ENCODE measurements around the gene JCAD.

The JCAD gene

DNA sequence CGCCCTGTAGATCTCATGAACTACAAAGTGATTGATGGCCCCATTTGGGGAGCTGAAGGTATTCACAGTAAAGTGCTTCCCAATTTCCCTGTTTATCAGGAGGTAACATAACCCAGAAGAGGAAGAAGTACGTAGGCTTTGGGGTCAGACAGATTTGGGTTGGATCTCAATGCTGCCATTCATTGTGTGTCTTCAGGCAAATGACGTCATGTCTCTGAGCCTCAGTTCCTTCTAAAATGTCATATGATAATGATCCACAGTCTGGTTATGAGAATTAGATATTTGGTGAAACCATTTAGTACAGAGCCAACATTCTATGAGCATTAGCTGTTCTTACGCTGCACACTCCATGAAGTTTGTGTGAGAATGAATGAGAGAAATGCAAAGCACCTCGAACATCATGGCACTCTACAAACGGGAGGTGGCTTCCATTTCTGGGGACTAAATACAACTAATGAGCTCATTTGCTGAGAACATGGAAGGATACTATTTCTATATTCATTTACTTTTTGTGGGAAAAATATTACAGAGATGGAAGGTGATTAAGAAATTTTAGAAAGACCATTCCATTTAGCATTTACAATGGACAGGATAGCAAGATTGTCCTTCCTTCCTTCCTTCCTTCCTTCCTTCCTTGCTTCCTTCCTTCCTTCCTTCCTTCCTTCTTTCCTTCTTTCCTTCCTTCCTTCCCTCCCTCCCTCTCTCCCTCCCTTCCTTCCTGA is 13.8 kb upstream of the JCAD start:
- H3K4me3 ChIP-seq (replicated peaks; ENCODE audit: low read depth, low read length), result no peak overlapping the region
- TF ChIP-seq, protein P1, sequence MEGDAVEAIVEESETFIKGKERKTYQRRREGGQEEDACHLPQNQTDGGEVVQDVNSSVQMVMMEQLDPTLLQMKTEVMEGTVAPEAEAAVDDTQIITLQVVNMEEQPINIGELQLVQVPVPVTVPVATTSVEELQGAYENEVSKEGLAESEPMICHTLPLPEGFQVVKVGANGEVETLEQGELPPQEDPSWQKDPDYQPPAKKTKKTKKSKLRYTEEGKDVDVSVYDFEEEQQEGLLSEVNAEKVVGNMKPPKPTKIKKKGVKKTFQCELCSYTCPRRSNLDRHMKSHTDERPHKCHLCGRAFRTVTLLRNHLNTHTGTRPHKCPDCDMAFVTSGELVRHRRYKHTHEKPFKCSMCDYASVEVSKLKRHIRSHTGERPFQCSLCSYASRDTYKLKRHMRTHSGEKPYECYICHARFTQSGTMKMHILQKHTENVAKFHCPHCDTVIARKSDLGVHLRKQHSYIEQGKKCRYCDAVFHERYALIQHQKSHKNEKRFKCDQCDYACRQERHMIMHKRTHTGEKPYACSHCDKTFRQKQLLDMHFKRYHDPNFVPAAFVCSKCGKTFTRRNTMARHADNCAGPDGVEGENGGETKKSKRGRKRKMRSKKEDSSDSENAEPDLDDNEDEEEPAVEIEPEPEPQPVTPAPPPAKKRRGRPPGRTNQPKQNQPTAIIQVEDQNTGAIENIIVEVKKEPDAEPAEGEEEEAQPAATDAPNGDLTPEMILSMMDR (IDR thresholded peaks at IDR 0.05; ENCODE audit: insufficient read depth, low read length, poor library complexity, severe bottlenecking), result no peak
- no peaks in the 10 kb centered on the region for H3K36me3 ChIP-seq (ENCODE audit: control insufficient read depth, insufficient read depth, low read length)
- no peak for DNase-seq (ENCODE audit: extremely low read depth, insufficient read length)
- no peaks in the 10 kb centered on the region; the same call in 1 of the 2 replicates for H3K27me3 ChIP-seq (replicated peaks; ENCODE audit: control insufficient read depth, insufficient read depth, low read length)

DNA sequence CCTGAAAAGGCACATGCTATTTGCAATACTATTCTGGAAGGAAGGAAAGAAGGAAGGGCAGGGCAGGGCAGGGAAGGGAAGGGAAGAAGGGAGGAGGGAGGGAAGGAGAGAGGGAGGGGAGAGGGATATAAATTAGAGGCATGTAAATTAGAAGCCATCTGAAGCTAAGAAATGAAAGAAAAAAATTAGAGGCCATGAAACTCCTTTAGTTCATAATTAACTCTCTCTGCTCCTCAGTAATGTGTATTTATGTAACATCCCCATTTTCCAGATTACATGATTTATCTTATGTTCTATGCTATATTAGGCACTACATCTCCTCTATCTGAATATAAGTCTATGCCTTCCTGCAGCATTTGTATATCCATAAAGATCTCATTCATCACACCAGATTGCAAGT is 12.7 kb upstream of the JCAD start:
- no peak overlapping the region for H3K4me3 ChIP-seq (replicated peaks; ENCODE audit: low read depth, low read length)
- H3K36me3 ChIP-seq (ENCODE audit: control insufficient read depth, insufficient read depth, low read length), result no peaks in the 10 kb centered on the region
- no peaks in the 10 kb centered on the region; the same call in 1 of the 2 replicates for H3K27me3 ChIP-seq (replicated peaks; ENCODE audit: control insufficient read depth, insufficient read depth, low read length)
- DNase-seq (ENCODE audit: extremely low read depth, insufficient read length), result no peak
- TF ChIP-seq, protein P1 (IDR thresholded peaks at IDR 0.05; ENCODE audit: insufficient read depth, low read length, poor library complexity, severe bottlenecking), result no peak

DNA sequence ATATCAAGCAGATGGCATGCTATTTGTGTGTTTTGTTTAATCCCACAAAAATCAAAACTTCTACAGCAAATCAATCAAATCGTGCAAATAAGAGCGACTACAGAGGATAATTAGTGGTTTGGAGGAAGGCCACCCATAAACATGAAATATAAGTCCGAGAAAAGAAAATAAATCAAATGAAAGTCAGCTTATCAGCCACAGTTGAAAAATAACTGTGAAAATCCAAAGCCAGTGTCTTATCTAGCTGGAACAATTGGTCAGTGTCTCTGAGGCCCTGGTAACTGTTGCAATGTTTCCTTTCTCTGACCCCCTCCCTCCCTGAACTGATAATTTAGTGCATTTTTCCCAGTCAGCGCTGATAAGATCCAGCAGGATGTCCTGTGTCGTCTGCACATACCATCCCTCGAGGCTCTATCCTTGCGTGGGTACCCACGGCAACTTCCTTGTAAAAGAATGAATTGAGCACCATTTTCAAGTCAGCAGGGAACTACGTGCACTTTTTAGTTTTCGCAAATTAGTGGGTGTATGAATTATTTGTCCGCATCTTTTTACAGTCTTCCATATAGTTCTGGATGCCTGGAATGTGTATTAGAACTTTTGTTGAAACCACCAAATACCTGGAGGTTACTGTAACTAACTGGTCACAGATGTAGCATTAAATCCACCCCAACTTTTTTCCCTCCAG is 10.8 kb upstream of the JCAD start:
- TF ChIP-seq, protein P1 (IDR thresholded peaks at IDR 0.05; ENCODE audit: insufficient read depth, low read length, poor library complexity, severe bottlenecking), result no peak
- no peaks in the 10 kb centered on the region for H3K27me3 ChIP-seq (replicated peaks; ENCODE audit: control insufficient read depth, insufficient read depth, low read length)
- no peaks in the 10 kb centered on the region for H3K36me3 ChIP-seq (ENCODE audit: control insufficient read depth, insufficient read depth, low read length)
- no peak for DNase-seq (ENCODE audit: extremely low read depth, insufficient read length)
- H3K4me3 ChIP-seq (replicated peaks; ENCODE audit: low read depth, low read length), result no peak overlapping the region

DNA sequence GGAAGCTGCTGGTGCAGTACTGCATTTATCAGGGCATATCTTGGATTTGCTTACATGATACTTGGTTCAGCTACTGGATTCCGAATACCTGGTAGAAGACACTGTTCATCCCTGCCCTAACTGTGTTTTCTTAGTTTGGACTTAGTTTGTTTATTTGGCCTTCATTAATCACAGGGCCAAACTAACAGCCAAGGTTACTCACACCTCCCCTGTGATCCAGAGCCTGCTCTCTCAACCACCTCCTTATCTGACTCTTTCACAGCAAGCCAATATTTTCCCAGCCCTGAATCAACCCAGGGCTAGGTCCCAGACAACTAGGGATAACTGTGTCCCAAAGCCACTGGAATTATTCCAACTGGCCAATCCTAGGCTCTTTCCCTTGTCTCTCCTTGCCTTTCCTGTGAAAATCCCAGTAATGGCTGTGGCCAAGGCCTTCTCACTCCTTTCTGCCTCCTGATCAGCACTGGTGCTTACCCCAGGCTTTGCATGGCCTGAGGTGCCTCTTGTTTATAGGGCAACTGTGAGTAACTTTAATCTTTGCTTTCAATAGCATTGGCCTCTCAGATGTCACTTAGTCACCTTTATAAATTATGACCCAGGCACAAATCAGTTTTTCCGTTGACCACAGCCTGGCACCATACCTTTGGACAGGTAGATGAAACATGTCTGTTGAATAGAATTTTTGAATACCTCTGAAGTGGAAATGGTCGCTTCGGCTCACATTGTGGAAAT is 9.3 kb upstream of the JCAD start:
- no peak for DNase-seq (ENCODE audit: extremely low read depth, insufficient read length)
- Histone ChIP-seq H3K36me3 (ENCODE audit: control insufficient read depth, insufficient read depth, low read length) (no peaks in the 10 kb centered on the region), H3K27me3 (replicated peaks; ENCODE audit: control insufficient read depth, insufficient read depth, low read length) (no peaks in the 10 kb centered on the region), H3K4me3 (replicated peaks; ENCODE audit: low read depth, low read length) (no peak overlapping the region)
- TF ChIP-seq, protein P1 (IDR thresholded peaks at IDR 0.05; ENCODE audit: insufficient read depth, low read length, poor library complexity, severe bottlenecking), result no peak

DNA sequence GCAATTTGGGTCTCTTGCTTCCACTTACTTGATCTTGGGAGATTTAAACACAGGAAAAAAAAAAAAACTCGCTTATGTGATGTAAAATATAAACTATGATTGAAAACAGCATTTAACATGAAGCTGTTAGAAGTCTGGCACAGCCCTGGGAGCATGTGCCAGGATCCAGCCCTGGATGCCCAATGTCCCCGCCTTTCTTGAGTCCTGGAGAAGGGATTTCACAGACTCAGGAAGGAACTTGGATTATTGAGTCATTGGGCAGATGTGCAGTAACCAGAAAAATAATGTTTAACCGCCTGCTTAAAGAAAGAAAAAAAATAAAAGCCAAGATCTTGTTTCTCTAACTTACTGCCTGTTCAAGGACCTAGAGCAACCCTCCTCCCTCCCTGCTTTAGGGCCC is 3.7 kb upstream of the JCAD start:
- Histone ChIP-seq H3K27me3 (replicated peaks; ENCODE audit: control insufficient read depth, insufficient read depth, low read length) (peaks cover 2% of the 10 kb centered on the region), H3K4me3 (replicated peaks; ENCODE audit: low read depth, low read length) (no peak overlapping the region), H3K36me3 (ENCODE audit: control insufficient read depth, insufficient read depth, low read length) (no peaks in the 10 kb centered on the region)
- no peak for DNase-seq (ENCODE audit: extremely low read depth, insufficient read length)
- TF ChIP-seq, protein P1 (IDR thresholded peaks at IDR 0.05; ENCODE audit: insufficient read depth, low read length, poor library complexity, severe bottlenecking), result no peak
